Caco-2 (cell line): ENCODE measurements around the gene TSSK6. TPM values are rescaled to one million over a fixed set of nuclear protein-coding genes. Genes with fewer than 3 reads are reported as not detected.
"Not testable (repeated sequence)": the region's sequence is repeated elsewhere in the genome, so short reads cannot be mapped to it uniquely, and the experiment has no call there.

ENCODE experiments used
- BruUV-seq: library from RNA; stranded (reverse); fragments of 400-500 nt; replicated peaks from 2 replicates; lab custom pipeline; 2021; lab: Mats Ljungman, UMichigan
- CTCF ChIA-PET: fragments of 300-600 bp; sonication (Branson Sonifier 250); formaldehyde crosslinking; loops from one replicate; lab custom pipeline; 2022; ENCODE audit warnings: antibody characterized with exemption; lab: Charles Lee
- POLR2A ChIA-PET: fragments of 300-600 bp; sonication (Branson Sonifier 250); formaldehyde crosslinking; loops from one replicate; lab custom pipeline; 2022; ENCODE audit warnings: antibody characterized with exemption; lab: Charles Lee
- DNase-seq, 2 experiments: peaks; one replicate each; pipeline versions ENCODE4 v3.0.0 to v3.0.0-alpha.2; 2020 to 2022
- H3K27me3 ChIP-seq: replicated peaks from 2 replicates; pipeline ENCODE4 v1.6.0; 2011; ENCODE audit warnings: low read length; ENCODE audit not compliant: control insufficient read depth, insufficient read depth
- H3K36me3 ChIP-seq: 2 replicates; pipeline ENCODE4 v1.5.1; 2011; ENCODE audit warnings: low read length; ENCODE audit not compliant: control insufficient read depth, insufficient read depth
- H3K4me1 ChIP-seq: fragments of 250-450 bp; sonication (Bioruptor Pico); 2 replicates; pipeline ENCODE4 v1.5.1; 2020; ENCODE audit warnings: mild to moderate bottlenecking
- H3K4me3 ChIP-seq: 2 replicates; pipeline ENCODE4 v1.5.1; 2011; ENCODE audit warnings: low read depth, mild to moderate bottlenecking, control low read depth, low read length
- H3K9me3 ChIP-seq: fragments of 250-450 bp; sonication (Bioruptor Pico); 2 replicates; pipeline ENCODE4 v1.5.1; 2020; ENCODE audit warnings: mild to moderate bottlenecking, moderate library complexity
- H3K27ac Mint-ChIP-seq: one replicate; pipeline ENCODE4 v1.8.0; 2022; ENCODE audit warnings: mixed read lengths; ENCODE audit not compliant: unreplicated experiment
- H3K27me3 Mint-ChIP-seq: one replicate; pipeline ENCODE4 v1.8.0; 2022; ENCODE audit warnings: mixed read lengths; ENCODE audit not compliant: insufficient read depth, unreplicated experiment
- H3K36me3 Mint-ChIP-seq: one replicate; pipeline ENCODE4 v1.8.0; 2022; ENCODE audit warnings: mild to moderate bottlenecking, mixed read lengths; ENCODE audit not compliant: insufficient read depth, unreplicated experiment
- H3K4me1 Mint-ChIP-seq: one replicate; pipeline ENCODE4 v1.8.0; 2022; ENCODE audit warnings: low read depth, mixed read lengths; ENCODE audit not compliant: unreplicated experiment
- H3K4me3 Mint-ChIP-seq: one replicate; pipeline ENCODE4 v1.8.0; 2022; ENCODE audit warnings: mild to moderate bottlenecking, moderate library complexity, mixed read lengths; ENCODE audit not compliant: unreplicated experiment
- H3K9me3 Mint-ChIP-seq: one replicate; pipeline ENCODE4 v1.8.0; 2022; ENCODE audit warnings: mixed read lengths; ENCODE audit not compliant: unreplicated experiment
- intact Hi-C: fragments of 100-400 bp; cut with micrococcal nuclease; formaldehyde crosslinking; loops from one replicate; pipeline ENCODE4 v1.10.0; 2022; ENCODE audit not compliant: unreplicated experiment
- total RNA-seq: library from RNA; stranded (reverse); gene quantifications from 2 replicates; pipeline ENCODE4 v1.2.3, GENCODE V29; 2022
- TF ChIP-seq, protein P1 (sequence below), 2 experiments: fragments of 200-600 bp in 1 of 2; IDR thresholded peaks; 1 replicate in 1 of 2; 2 replicates in 1 of 2; pipeline versions ENCODE4 v1.5.1 to v1.8.0; 2011 to 2022; ENCODE audit warnings: antibody characterized with exemption in 1 of 2, control low read depth in 1 of 2, inconsistent platforms in 1 of 2, low read depth in 1 of 2, low read length in 1 of 2, mild to moderate bottlenecking in 1 of 2, moderate library complexity in 1 of 2; ENCODE audit not compliant: insufficient read depth in 1 of 2, severe bottlenecking in 1 of 2, unreplicated experiment in 1 of 2

Gene TSSK6
- total RNA-seq, 1 experiment from 2014 or later, result 3.8 TPM

DNA sequence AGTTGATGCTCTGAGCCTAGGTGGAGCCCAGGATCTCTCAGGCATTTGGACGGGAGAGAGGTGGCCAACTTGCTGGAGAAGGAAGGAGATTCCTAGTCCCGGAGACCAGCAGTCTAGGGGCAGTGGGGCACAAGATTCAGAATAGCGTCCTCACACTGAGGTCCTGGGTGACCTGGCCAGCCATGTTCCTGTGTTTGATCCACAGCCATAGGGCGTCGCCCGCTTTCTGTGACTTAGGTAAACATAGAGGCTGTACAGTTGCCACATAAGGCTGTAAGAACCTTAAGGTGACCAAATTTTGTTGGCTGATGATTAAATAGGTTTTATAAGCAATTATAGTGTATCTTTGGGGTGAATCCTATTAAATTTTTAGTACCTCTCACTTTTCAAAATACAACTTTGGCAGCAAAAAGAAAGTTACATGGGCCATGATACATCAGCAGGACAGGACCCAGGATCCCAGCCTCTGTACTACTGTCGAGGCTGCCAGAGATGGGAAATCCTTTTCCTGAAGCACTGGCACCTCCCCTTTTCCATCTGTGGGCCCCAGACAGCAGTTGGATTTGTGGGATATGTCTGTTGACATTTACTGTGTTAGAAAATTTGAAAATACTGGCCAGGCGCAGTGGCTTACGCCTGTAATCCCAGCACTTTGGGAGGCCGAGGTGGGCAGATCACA is 37.5 kb downstream of the TSSK6 start:
- CTCF ChIA-PET, result no interaction called here
- no peaks in the 10 kb centered on the region for H3K9me3 ChIP-seq
- POLR2A ChIA-PET, result no interaction called here
- TF ChIP-seq, protein P1, sequence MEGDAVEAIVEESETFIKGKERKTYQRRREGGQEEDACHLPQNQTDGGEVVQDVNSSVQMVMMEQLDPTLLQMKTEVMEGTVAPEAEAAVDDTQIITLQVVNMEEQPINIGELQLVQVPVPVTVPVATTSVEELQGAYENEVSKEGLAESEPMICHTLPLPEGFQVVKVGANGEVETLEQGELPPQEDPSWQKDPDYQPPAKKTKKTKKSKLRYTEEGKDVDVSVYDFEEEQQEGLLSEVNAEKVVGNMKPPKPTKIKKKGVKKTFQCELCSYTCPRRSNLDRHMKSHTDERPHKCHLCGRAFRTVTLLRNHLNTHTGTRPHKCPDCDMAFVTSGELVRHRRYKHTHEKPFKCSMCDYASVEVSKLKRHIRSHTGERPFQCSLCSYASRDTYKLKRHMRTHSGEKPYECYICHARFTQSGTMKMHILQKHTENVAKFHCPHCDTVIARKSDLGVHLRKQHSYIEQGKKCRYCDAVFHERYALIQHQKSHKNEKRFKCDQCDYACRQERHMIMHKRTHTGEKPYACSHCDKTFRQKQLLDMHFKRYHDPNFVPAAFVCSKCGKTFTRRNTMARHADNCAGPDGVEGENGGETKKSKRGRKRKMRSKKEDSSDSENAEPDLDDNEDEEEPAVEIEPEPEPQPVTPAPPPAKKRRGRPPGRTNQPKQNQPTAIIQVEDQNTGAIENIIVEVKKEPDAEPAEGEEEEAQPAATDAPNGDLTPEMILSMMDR (IDR thresholded peaks at IDR 0.05; ENCODE audit: insufficient read depth in 1 of 2, low read depth in 1 of 2, low read length in 1 of 2, severe bottlenecking in 1 of 2, unreplicated experiment in 1 of 2), result no peak
- intact Hi-C loops, result no loop called here
- Mint-ChIP-seq H3K27ac (peak overlapping the region; percentile 61), H3K9me3 (no peaks in the 10 kb centered on the region), H3K27me3 (no peaks in the 10 kb centered on the region), H3K36me3 (peaks cover 55% of the 10 kb centered on the region), H3K4me1 (peaks cover 10% of the 10 kb centered on the region), H3K4me3 (no peak overlapping the region)
- BruUV-seq, result no TSS peak
- H3K4me1 ChIP-seq, result no peaks in the 10 kb centered on the region
- H3K4me3 ChIP-seq, result no peak overlapping the region
- no peaks in the 10 kb centered on the region for H3K36me3 ChIP-seq
- no peaks in the 10 kb centered on the region for H3K27me3 ChIP-seq
- DNase-seq, result no peak

DNA sequence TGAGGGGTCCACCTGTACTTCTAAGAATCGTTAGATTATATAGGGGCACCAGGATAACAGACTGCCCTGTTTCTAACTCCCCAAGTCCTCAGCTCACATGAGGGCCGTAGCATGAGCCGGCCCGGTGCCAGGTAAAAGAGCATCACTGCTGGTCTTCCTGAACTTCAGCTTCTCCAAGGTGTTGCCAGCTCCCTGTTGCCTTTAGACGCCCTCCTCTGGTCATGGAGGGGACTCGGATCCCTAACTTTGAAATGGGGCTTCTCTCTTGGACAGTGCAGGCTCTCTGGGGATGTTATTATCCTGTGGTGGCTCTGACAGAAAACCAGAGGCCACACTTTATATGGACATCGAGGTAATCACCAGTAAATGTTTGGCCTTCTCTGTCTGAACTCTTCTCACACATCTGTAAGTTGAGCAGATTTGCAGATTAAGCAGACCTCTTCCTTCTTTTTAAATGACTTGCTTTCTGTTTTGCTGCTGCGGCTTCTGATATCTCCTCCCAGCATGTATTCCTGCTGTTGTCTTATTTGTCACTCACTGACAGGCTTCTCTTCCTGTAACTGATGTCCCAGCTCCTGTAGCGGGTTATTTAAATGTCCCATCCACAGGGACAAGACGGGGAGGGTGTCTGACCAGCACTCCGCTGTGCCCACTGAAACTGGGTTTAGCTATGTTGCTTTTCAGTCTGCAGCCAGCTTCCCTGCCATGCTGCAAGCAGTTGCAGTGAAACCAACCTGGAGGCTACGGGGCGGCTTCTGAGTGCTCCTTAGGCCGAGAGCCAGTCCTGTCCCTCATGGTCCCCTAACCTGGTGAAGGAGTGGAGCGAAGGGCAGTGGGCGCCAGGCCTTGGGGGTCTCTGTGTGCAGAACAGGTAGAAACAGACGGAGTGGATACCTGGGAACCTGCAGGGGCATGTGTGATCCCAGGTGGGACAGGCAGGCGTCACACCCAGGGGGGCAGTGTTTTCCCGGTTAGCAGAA is 39.2 kb downstream of the TSSK6 start:
- no TSS peak for BruUV-seq
- TF ChIP-seq, protein P1 (IDR thresholded peaks at IDR 0.05; ENCODE audit: insufficient read depth in 1 of 2, low read depth in 1 of 2, low read length in 1 of 2, severe bottlenecking in 1 of 2, unreplicated experiment in 1 of 2), result peak in 1 of 2 experiments; percentile 56
- no peaks in the 10 kb centered on the region for H3K9me3 ChIP-seq
- no peaks in the 10 kb centered on the region for H3K36me3 ChIP-seq
- peak in 1 of 2 experiments; percentile 38 for DNase-seq
- H3K27ac Mint-ChIP-seq, result no peak overlapping the region
- H3K4me1 ChIP-seq, result no peaks in the 10 kb centered on the region
- ChIA-PET POLR2A (no interaction called here), CTCF (interaction anchor here (0.6 to 1.0 kb wide), 3 partner anchors 14 to 526 kb away, joined by 5 to 10 read pairs (median 6); no protein-coding TSS in a partner anchor)
- H3K27me3 ChIP-seq, result no peaks in the 10 kb centered on the region
- no peak overlapping the region for H3K4me3 ChIP-seq
- H3K36me3 Mint-ChIP-seq, result peaks cover 62% of the 10 kb centered on the region
- no peak overlapping the region for H3K4me3 Mint-ChIP-seq
- no peaks in the 10 kb centered on the region for H3K9me3 Mint-ChIP-seq
- H3K4me1 Mint-ChIP-seq, result peaks cover 10% of the 10 kb centered on the region
- H3K27me3 Mint-ChIP-seq, result no peaks in the 10 kb centered on the region
- intact Hi-C loops, result no loop called here

DNA sequence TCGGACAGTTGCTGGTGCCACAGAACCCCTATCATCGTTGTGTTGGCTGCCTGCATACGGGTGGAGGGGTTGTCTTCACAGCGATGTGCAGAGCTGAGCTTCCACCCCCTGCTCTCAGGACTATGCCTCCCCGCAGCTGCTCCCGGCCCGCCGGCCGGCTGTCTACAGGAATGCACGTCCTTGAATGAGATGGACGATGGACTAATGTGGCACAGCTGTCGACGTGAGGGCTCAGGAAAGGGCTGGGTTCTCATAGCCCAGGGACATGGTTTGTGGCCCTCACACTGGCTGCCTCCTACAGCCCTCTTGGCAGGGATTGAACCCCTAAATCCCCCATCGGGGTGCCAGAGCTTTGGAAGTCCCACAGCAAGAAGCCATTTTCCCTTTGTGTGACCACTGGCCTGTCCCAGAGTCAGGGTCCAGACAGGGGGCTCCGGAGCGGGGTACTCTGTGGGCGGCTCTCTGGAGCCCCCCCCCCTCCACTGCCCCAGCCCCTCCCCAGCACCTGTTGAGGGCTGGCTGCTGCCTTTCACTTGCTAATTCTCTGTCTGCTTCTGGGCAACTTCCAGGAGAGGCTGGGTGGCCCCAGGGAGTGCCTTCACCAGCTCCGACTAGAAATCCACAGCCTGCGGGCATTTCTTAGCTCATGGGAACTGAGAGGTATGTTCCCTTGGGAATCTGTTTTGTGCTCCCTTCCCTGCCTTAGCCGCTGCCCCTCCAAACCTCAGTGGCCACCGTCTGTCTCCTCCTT is 40.2 kb downstream of the TSSK6 start:
- no peaks in the 10 kb centered on the region for H3K9me3 Mint-ChIP-seq
- Histone ChIP-seq H3K4me1 (no peaks in the 10 kb centered on the region), H3K9me3 (no peaks in the 10 kb centered on the region), H3K4me3 (no peak overlapping the region), H3K27me3 (no peaks in the 10 kb centered on the region), H3K36me3 (no peaks in the 10 kb centered on the region)
- ChIA-PET CTCF (interaction anchor here (0.5 to 1.0 kb wide), 4 partner anchors 15 to 525 kb away, joined by 3 to 10 read pairs (median 6); no protein-coding TSS in a partner anchor), POLR2A (no interaction called here)
- H3K27me3 Mint-ChIP-seq, result no peaks in the 10 kb centered on the region
- H3K4me1 Mint-ChIP-seq, result peaks cover 10% of the 10 kb centered on the region
- TF ChIP-seq, protein P1 (IDR thresholded peaks at IDR 0.05; ENCODE audit: insufficient read depth in 1 of 2, low read depth in 1 of 2, low read length in 1 of 2, severe bottlenecking in 1 of 2, unreplicated experiment in 1 of 2), result no peak
- no peak for DNase-seq
- peaks cover 64% of the 10 kb centered on the region for H3K36me3 Mint-ChIP-seq
- BruUV-seq, result no TSS peak
- no peak overlapping the region for H3K4me3 Mint-ChIP-seq
- H3K27ac Mint-ChIP-seq, result no peak overlapping the region
- intact Hi-C loops, result no loop called here

DNA sequence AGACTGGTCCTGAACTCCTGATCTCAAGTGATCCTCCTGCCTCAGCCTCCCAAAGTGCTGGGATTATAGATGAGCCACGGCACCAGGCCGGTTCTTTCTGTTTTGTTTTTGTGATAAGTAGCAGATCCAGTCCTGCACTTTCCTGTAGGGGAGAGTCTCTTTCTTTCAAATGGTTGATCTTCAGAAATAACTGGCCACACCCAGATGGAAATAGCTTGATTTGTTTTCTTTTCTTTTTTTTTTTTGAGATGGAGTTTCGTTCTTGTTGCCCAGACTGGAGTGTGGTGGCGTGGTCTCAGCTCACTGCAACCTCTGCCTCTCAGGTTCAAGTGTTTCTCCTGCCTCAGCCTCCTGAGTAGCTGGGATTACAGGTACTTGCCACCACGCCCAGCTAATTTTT is 43.2 kb downstream of the TSSK6 start:
- H3K27ac Mint-ChIP-seq, BruUV-seq, H3K36me3 ChIP-seq, DNase-seq, H3K4me1 ChIP-seq, H3K4me3 ChIP-seq, intact Hi-C loops, H3K4me1 Mint-ChIP-seq, CTCF ChIA-PET, H3K9me3 ChIP-seq, H3K27me3 Mint-ChIP-seq, POLR2A ChIA-PET, H3K27me3 ChIP-seq, H3K4me3 Mint-ChIP-seq: not testable (repeated sequence)
- peaks cover 14% of the 10 kb centered on the region for H3K9me3 Mint-ChIP-seq
- H3K36me3 Mint-ChIP-seq, result peaks cover 71% of the 10 kb centered on the region
